ENCODE measurements around the gene NNAT.

- TF ChIP-seq ZNF274 (IDR thresholded peaks at IDR 0.05; ENCODE audit: low read depth, low read length) (no peak), YY1 (IDR thresholded peaks at IDR 0.05; ENCODE audit: insufficient read depth, insufficient read length) (no peak)
Observed at GRCh38 chr20:37539424-37539823, 18.4 kb downstream of the NNAT start.

Data from NT2/D1 (cell line).